ENCODE results near the gene TGFB1I1.
A peak's percentile ranks its signal among the peaks of the same experiment; 100 is the strongest.
"Not testable (repeated sequence)": the region's sequence is repeated elsewhere in the genome, so short reads cannot be mapped to it uniquely, and the experiment has no call there.

The TGFB1I1 gene

DNA sequence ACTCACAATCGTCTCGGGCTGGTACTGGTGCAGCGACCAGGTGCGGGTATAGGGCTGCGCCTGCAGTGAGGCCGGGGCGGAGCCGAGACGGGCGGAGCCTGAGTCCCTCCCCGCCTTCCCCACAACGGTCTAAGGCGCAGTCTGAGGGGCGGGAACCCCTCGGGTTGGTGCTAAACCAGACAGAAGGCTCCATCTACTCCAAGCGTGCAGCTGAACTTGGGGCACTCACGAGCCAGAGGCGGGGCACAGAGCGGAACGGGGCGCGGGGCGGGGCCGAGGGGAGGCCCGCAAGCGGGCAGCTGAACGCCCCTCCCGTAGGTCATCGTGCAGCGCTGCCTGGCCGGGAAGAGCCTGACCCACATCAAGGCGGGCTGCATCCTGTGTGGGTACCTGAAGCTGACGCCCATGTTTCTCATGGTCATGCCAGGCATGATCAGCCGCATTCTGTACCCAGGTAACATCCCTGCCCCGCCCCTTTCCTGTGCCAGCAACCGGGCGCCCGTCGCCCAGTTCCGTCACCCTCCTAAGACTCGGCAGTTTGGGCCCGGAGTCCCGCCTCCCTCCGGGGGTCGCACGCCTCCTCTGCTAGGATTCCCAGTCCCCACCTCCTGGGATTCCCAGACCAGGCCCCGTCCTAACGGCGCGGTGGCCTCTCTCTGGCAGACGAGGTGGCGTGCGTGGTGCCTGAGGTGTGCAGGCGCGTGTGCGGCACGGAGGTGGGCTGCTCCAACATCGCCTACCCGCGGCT, 15.9 kb downstream of the TGFB1I1 start:
- peak; percentile 64 for DNase-seq (ENCODE audit: low spot score)

DNA sequence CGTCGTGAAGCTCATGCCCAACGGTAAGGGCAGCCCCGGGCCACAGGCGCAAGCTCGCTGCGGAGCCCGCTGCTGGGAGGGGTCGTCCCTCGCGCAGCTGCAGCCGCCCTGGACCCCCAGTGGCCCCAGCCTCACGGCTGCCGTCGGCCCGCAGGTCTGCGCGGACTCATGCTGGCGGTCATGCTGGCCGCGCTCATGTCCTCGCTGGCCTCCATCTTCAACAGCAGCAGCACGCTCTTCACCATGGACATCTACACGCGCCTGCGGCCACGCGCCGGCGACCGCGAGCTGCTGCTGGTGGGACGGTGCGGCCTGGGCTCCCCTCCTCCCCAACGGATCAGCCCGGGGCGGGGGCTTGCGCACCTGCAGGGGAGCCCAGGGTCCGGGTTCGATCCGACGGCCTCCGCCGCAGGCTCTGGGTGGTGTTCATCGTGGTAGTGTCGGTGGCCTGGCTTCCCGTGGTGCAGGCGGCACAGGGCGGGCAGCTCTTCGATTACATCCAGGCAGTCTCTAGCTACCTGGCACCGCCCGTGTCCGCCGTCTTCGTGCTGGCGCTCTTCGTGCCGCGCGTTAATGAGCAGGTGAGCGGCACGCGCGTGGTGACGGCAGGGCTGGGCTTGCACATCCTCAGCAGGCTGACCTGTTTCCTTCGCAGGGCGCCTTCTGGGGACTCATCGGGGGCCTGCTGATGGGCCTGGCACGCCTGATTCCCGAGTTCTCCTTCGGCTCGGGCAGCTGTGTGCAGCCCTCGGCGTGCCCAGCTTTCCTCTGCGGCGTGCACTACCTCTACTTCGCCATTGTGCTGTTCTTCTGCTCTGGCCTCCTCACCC, 16.7 kb downstream of the TGFB1I1 start:
- DNase-seq (ENCODE audit: low spot score): no peak

- no peak for DNase-seq (ENCODE audit: low spot score)
These were observed 17.3 kb downstream of the TGFB1I1 start for GRCh38 chr16:31489298-31489564.

GRCh38 chr16:31489616-31490584, 17.9 kb downstream of the TGFB1I1 start:
- DNase-seq (ENCODE audit: low spot score): no peak

DNA sequence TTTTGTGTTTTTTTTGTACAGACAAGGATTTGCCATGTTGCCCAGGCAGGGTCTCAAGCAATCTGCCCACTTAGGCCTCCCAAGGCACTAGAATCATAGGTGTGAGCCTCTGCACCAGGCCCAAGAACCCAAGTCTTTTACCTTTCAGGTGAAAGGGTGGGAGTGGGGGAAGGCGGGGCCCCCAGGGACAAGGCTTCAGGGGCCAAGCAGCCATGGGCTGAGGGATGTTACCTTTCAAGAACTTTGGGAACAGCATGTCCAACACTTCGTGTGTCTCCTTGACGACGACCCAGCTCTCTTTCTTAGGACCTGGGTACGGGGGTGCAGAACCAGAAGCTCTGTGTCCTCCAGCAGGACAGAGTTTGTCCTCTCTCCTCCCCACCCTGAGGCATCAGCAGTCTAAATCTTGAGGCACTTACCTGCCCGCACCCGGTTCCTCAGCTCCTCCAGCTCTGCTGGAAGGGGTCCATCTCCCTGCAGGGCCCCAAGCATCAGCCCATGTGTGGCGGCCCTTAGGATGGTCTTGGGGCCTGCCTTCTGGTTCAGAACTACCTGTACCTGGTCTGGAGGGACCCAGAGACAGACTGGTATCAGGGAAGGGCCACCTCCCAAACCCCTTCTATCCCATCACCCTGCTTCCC, 19.9 kb downstream of the TGFB1I1 start:
- no peak for DNase-seq (ENCODE audit: low spot score)

- DNase-seq (ENCODE audit: low spot score): no peak
These were observed 21.7 kb downstream of the TGFB1I1 start for GRCh38 chr16:31493506-31494125.

DNA sequence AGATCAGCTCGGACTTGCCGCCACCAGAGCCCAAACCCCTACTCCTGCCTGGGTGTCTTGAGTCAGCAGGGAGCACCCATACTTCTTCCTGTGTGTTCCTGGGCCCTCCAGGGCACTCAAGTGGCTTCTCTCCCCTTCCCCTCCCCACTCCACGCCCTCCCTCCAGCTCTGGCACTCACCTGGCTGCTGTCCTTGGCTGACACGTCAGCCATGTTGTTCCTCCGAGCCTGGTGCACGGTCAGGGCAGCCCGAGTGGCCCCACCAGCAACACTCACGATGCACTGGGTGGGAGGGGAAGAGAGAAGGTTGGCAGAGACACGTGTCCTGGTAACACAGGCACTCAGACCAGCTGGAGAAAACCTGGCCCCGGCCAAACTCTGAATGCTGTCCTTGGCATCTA, 24.7 kb downstream of the TGFB1I1 start:
- no peak for DNase-seq (ENCODE audit: low spot score)

GRCh38 chr16:31498493-31498892, 26.5 kb downstream of the TGFB1I1 start:
- no peak for DNase-seq (ENCODE audit: low spot score)

DNA sequence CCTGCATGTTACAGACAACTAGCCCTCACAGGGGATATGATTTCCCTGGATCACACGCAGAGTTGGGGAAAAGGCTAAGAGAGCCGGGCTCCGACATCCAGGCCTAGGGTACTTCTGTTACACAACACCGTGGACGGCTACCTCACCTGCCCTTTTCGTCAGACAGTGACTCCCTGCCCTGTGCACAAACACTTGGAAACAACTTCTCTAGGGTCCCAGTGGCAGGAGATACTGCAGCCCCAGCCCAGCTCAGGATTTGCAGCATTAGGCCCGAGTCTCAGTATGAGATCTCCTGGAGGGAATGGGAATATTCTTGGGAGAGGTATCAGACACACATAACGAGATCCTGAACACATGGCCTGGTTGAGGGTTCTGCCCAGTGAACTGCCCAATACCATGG, 28.0 kb downstream of the TGFB1I1 start:
- no peak for DNase-seq (ENCODE audit: low spot score)

- DNase-seq (ENCODE audit: low spot score): no peak
These were observed 29.4 kb downstream of the TGFB1I1 start for GRCh38 chr16:31501226-31501965.

DNA sequence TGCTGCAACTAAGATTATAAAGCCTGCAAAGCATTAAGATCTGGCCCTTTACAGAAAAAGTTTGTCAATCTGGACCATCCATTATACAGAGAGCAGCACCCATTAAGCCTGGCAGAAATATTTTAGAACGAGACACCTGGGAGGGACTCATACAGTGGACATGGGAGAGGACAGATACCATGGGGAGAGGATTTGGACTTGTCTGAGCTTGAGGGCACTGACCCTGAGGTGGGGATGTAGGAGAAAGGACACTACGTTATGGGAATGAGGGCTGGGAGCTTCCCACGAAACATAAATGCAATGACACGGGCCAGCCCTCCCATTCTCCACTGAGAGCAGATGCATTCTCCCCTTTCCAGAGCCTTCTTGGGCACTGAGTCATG, 30.0 kb downstream of the TGFB1I1 start:
- DNase-seq (ENCODE audit: low spot score): no peak

DNA sequence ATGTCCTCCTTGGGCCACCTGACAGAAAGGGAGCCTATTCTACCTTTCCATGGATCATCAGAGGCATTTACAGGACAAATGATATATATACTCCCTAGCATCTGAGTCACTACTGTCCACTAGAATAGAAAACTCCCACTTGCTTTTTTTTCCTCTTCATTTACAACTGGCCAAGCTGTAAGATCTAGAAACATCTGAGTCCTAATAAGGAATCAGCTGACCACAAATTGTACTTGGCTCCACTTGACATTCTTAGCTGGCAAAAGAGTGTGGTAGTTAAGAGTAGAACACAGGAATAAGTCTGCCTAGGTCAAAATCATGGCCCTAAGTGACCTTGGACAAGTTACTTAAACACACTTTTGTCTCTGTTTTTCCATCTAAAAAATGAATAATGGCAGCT, 31.0 kb downstream of the TGFB1I1 start:
- DNase-seq (ENCODE audit: low spot score): no peak

DNA sequence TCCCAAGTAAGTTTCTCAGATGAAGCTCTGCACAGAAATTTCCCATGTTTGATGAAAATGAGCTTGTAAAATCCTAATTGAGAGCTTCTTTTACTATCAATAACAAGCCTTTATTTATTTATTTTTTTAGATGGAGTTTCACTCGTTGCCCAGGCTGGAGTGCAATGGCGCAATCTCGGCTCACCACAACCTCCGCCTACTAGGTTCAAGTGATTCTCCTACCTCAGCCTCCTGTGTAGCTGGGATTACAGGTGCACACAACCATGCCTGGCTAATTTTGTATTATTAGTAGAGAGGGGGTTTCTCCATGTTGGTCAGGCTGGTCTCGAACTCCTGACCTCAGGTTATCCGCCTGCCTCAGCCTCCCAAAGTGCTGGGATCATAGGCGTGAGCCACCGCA, 31.6 kb downstream of the TGFB1I1 start:
- DNase-seq (ENCODE audit: low spot score): not testable (repeated sequence)

DNA sequence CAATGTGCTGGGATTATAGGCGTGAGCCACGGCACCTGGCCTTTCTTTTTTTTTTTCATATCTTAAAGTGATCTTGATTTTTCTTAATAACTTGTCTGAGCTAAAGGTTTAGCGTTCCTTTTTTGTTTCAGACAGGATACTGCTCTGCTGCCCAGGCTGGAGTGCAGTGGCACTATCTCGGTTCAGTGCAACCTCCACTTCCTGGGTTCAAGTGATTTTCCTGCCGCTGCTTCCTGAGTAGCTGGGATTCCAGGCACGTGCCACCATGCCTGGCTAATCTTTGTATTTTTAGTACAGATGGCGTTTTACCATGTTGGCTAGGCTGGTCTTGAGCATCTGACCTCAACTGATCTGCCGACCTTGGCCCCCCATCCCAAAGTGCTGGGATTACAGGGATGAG, 32.2 kb downstream of the TGFB1I1 start:
- DNase-seq (ENCODE audit: low spot score): no peak

GRCh38 chr16:31505483-31505882, 33.5 kb downstream of the TGFB1I1 start:
- no peak for DNase-seq (ENCODE audit: low spot score)

GRCh38 chr16:31507617-31507928, 35.6 kb downstream of the TGFB1I1 start:
- DNase-seq (ENCODE audit: low spot score): no peak

GRCh38 chr16:31507929-31508705, 36.2 kb downstream of the TGFB1I1 start, which contains the start of gene RUSF1:
RUSF1 (minus strand) TSS chr16:31508391; CDS start chr16:31508373, 18 bp downstream.
- peak; percentile 95 for DNase-seq (ENCODE audit: low spot score)

- DNase-seq (ENCODE audit: low spot score): no peak
These were observed 36.8 kb downstream of the TGFB1I1 start for GRCh38 chr16:31508706-31509195.

DNA sequence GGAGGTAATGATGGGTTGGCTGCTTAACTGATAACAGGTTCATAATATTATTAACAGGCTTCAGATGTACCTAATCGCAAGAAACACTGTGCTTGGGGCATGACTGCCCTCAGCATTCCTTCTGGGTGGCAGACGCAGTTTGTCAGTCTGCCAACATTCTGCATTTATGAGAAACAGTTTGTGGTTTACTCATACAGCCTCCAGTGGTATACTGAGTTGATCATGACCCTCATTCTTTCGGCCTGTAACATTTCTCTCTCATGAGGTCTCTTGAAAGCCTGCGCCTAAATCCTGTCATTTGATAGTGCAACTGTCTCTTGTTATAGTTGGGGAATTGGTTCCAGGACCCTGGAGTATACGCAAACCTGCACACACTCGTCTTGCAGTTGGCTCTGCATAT, 41.2 kb downstream of the TGFB1I1 start:
- DNase-seq (ENCODE audit: low spot score): no peak

DNA sequence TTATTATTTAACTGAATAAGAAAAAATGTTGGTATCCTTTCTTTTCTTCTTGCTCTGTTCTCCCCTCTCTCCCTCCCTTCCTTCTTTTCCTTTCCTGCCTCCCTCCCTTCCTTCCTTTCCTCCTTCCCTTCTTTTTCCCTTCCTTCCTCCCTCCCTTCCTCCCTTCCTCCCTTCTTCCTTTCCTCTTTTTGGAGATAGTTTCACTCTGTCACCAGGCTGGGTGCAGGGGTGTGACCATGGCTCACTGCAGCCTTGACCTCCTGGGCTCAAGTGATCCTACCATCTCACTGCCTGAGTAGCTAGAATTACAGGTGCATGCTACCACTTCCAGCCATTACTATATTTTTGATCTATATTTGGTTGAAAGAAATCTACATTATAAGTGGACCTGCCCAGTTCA, 41.9 kb downstream of the TGFB1I1 start:
- DNase-seq (ENCODE audit: low spot score): no peak
